Measurements from ENCODE around the gene LDLRAD4.

- TF ChIP-seq, protein P1, sequence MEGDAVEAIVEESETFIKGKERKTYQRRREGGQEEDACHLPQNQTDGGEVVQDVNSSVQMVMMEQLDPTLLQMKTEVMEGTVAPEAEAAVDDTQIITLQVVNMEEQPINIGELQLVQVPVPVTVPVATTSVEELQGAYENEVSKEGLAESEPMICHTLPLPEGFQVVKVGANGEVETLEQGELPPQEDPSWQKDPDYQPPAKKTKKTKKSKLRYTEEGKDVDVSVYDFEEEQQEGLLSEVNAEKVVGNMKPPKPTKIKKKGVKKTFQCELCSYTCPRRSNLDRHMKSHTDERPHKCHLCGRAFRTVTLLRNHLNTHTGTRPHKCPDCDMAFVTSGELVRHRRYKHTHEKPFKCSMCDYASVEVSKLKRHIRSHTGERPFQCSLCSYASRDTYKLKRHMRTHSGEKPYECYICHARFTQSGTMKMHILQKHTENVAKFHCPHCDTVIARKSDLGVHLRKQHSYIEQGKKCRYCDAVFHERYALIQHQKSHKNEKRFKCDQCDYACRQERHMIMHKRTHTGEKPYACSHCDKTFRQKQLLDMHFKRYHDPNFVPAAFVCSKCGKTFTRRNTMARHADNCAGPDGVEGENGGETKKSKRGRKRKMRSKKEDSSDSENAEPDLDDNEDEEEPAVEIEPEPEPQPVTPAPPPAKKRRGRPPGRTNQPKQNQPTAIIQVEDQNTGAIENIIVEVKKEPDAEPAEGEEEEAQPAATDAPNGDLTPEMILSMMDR (IDR thresholded peaks at IDR 0.05): no peak
- TF ChIP-seq POLR2A (IDR thresholded peaks at IDR 0.05): no peak
Observed at GRCh38 chr18:13486686-13487085, 268.1 kb downstream of the LDLRAD4 start.

All from tibial nerve (tissue), 3 donors.